Measurements from ENCODE around the gene C9orf43.

- TF ChIP-seq EP300 (IDR thresholded peaks at IDR 0.05; ENCODE audit: low read length) (no peak), CREB1 (IDR thresholded peaks at IDR 0.05) (no peak), CREB1 (CRISPR knock-in tag; IDR thresholded peaks at IDR 0.05) (no peak), ZNF274 (IDR thresholded peaks at IDR 0.05; ENCODE audit: borderline replicate concordance, low read depth, low read length) (no peak), MYC (IDR thresholded peaks at IDR 0.05; ENCODE audit: low read depth, low read length) (no peak), MYC (CRISPR knock-in tag; IDR thresholded peaks at IDR 0.05; ENCODE audit: borderline replicate concordance, low read depth) (no peak), BCLAF1 (IDR thresholded peaks at IDR 0.05; ENCODE audit: borderline replicate concordance in 1 of 2, control insufficient read depth in 1 of 2, low read depth in 2 of 2, low read length in 1 of 2) (no peak), MAFF (IDR thresholded peaks at IDR 0.05; ENCODE audit: low read length) (no peak), CTCF (IDR thresholded peaks at IDR 0.05 in 2 of 3, conservative IDR thresholded peaks at IDR 0.05 in 1 of 3; ENCODE audit: insufficient read depth in 2 of 3, low read depth in 1 of 3, low read length in 3 of 3) (no peak), LEF1 (IDR thresholded peaks at IDR 0.05) (no peak)
These were observed 11.2 kb downstream of the C9orf43 start for GRCh38 chr9:113421726-113422125.
